Non-pigmented ciliary epithelial cell (primary cell): ENCODE data around the gene TLE3.

Source experiments
- DNase-seq: peaks from one replicate; pipeline ENCODE4 v3.0.0-alpha.2; 2010; ENCODE audit warnings: low read depth

TLE3 gene

DNA sequence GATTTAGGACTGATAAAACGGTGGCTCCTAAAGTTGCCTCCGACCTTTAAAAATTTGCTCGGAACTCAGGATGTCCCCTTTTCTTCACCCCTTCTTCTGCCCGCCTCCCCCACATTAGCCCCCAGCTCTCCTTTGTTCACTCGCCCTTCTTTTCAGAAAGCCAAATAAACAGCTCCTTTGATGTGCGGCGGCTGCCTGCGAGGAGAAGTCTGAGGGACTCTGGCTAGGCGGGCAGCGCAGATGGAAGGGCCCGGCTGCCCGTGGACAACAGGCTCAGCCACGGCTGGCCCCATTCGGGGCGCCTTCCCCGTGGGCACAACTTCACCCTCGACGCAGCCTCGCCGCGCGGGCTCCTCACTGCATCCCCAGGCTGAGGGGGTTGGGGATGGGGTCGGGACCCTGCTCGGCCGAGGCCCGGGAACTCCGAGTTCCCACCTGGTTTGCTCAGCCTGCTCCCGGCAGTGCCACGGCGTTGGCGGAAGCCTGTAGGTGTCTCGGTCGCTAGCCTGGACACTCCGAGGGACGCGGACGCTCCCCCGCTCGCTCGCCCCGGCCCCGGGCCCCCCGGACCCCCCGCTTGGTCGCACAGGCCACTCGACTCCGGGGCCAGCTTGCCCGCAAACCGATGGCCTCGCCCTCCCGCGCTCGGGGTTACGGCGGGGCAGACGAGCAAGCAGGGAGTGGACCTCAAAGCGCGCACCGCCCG, 897 bp upstream of the TLE3 start:
- DNase-seq, result no peak

- DNase-seq, result no peak
These were observed 390 bp upstream of the TLE3 start for GRCh38 chr15:70098153-70098460.

- no peak for DNase-seq
These were observed 725 bp downstream of the TLE3 start for GRCh38 chr15:70097063-70097320.

- DNase-seq, result no peak
These were observed 1.3 kb downstream of the TLE3 start for GRCh38 chr15:70096215-70097062.

DNA sequence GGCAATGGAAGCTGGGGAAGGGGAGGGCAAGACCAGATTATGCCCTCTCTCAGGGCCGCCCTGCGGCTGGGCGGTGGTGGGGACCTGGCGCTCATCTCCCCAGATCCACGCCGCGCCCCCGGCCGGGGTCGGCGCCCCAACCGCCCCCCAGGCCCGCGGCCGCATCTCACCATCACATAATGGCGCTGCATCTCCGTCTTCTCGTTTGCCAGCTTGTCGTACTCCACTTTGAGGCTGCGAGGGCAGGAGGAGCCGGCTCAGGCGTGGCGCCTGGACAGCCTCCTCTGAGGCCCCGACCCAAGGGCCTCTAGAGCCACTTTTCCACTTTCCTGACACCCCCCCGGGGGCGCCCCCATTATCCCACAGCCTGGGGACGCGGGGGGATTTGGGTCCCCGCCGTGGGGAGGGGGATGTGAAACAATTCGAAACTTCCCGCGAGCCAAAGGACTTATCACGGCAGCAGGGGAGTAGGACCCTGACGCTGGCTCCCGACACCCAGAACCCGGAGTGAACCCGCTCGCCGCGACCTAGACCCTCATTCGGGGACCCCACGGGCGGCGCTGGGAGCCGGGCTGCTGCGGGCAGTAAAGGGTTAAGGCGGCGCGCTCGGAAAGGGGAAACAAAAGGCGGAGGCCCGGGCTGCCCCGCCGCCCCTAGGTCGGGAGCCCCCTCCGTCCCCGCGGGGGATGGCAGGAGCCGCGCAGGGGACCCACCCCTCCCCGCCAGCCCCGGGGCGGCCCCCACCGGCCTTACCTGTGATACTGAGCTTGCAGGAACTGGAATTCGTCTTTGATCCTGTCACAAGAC, 2.1 kb downstream of the TLE3 start:
- no peak for DNase-seq

DNA sequence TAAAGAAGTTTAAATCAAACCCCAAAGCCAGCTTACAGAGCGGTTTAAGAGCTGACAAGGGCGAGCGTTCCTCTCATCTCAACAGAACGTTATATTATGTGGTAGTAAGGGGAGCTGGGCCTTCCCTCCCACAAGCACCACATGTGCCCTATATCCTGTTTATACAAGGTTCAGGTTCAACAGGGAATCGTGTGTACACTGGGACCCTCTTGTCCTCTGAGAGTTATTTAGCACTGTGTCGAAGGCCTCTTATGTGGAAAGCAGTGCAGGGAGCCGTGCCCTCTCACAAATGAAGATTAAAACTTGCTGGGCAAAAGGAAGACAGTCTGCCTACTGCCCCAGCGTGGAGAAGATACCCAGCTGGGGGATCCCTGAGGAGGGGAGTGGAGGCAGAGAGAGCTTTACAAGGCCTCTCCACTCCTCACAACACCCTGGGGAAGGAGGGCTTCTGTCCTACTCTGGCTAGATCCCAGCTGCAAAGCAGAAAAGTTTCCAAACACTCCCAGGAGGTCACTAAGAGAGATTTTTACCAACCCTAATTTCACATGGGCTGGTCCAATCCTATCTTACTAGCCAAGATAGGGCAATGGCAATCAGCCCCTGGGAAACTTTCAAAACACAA, 2.9 kb downstream of the TLE3 start:
- no peak for DNase-seq

- DNase-seq, result no peak
These were observed 4.0 kb downstream of the TLE3 start for GRCh38 chr15:70093481-70094319.

- DNase-seq, result no peak
These were observed 4.6 kb downstream of the TLE3 start for GRCh38 chr15:70093070-70093469.

- no peak for DNase-seq
These were observed 5.2 kb downstream of the TLE3 start for GRCh38 chr15:70092464-70093027.

GRCh38 chr15:70091726-70092463, 5.8 kb downstream of the TLE3 start:
- DNase-seq, result no peak

- no peak for DNase-seq
These were observed 7.1 kb downstream of the TLE3 start for GRCh38 chr15:70090436-70091296.

DNA sequence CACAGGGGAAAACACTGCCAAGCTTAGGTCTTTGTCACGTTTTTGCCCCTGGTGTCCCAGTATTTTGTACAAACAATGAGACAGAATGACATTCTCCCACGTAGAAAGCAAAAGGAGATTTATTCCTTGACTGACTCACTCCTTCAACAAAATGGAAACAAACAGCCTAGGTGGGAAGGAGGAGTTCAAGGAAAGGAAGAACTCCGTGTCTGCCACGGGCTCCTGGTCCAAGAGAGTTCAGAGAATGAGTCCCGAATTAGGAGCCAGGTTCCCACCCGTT, 8.1 kb downstream of the TLE3 start:
- DNase-seq, result no peak

DNA sequence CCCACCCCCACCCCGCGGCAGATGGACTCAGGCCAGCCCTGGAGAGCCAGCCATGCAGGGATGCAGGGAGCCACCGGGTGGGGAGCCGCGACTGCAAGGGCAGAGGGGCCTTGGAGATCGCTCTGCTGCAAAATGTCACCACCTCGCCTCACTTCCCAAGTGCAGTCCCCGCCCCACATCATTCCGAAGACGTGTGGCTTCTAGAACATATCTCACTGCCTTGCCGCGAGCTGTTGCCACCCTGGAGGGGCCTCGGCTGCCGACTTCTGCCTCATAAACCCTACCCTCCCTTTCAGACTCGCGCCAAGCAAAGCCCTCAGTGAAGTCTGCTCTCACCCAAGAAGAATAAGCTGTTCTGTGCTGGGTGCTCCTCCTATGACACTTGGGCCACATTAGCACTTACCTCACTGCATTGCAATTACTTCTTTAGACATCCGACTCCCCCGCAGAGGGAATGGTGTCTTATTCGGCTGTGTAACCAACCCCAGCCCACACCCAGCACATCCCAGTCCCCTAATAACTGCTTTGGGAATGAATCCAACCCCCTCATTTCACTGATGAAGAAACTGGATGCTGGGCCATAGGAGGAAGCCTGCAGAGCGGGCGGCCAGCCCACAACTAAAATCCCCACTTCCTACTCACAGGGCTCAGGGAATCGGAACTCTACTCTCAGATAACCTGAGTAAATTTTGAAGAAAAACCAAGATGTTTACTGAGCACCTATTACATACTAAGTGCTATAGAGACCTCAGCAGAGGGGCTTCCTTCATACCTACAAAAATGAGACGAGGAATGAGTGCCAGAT, 8.6 kb downstream of the TLE3 start:
- DNase-seq, result no peak

- DNase-seq, result no peak
These were observed 9.3 kb downstream of the TLE3 start for GRCh38 chr15:70088455-70088854.

DNA sequence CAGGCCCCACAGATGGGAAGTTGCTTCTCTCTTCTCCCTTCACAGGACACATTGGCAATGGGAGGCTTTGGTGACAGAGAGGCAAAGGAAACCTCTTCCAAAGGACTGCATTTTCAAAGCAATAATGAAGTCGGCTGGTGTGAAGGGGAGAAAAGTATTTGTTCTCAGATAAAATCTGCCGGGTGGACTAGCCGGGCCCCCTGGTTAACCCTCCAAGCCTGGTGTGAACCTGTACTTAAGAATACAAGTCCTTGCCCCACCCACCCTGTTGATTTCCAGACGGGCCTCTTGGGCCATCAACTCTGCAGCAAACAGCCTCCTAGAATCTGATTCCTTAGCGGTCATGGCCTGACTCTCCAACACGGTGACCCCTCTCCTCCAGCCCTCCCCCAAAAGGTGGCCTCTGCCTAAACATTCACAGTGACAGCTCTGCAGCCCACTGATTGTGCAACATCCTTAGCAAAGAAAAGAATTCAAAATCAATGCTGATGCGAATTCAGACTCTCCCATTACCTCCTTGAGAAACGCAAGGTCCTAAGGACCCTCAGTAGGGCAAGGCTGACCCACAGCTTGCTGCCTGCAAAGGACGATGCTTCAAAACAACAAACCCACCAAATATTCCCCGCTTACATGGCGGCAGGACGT, 9.9 kb downstream of the TLE3 start:
- DNase-seq, result no peak

- no peak for DNase-seq
These were observed 11.1 kb downstream of the TLE3 start for GRCh38 chr15:70086636-70087035.

GRCh38 chr15:70084461-70084860, 13.3 kb downstream of the TLE3 start:
- no peak for DNase-seq

GRCh38 chr15:70083946-70084345, 13.8 kb downstream of the TLE3 start:
- no peak for DNase-seq

GRCh38 chr15:70083418-70083817, 14.3 kb downstream of the TLE3 start:
- no peak for DNase-seq
